Muscle of leg (tissue), 11 donors: ENCODE measurements around the gene TUBG1. TPM values are rescaled to one million over a fixed set of nuclear protein-coding genes. Genes with fewer than 3 reads are reported as not detected.
"Not testable (repeated sequence)": the region's sequence is repeated elsewhere in the genome, so short reads cannot be mapped to it uniquely, and the experiment has no call there.

Experiments
- DNase-seq: peaks from one replicate; pipeline ENCODE4 v3.0.0; 2013
- H3K27ac ChIP-seq: one replicate; pipeline ENCODE4 v1.5.1; 2013; ENCODE audit warnings: mild to moderate bottlenecking, low read length, control low read depth
- H3K27me3 ChIP-seq: one replicate; pipeline ENCODE4 v1.6.1; 2013; ENCODE audit warnings: low read length; ENCODE audit not compliant: control insufficient read depth, insufficient read depth
- H3K36me3 ChIP-seq: one replicate; pipeline ENCODE4 v1.6.1; 2013; ENCODE audit warnings: low read length; ENCODE audit not compliant: control insufficient read depth, insufficient read depth
- H3K4me1 ChIP-seq: one replicate; pipeline ENCODE4 v1.6.1; 2013; ENCODE audit warnings: low read length; ENCODE audit not compliant: control insufficient read depth, insufficient read depth
- H3K4me3 ChIP-seq: one replicate; pipeline ENCODE4 v1.5.1; 2013; ENCODE audit warnings: low read length, control low read depth
- H3K9me3 ChIP-seq: replicated peaks from 2 replicates; pipeline ENCODE4 v1.6.1; 2013; ENCODE audit warnings: low read depth, low read length; ENCODE audit not compliant: control insufficient read depth
- WGBS: methylation state at CpG from one replicate; pipeline ENCODE4 v1.1.5; 2013; ENCODE audit warnings: missing lambda C conversion rate; ENCODE audit not compliant: insufficient coverage; 5-methylcytosine and 5-hydroxymethylcytosine counted together
- polyA plus RNA-seq, 8 donors: library from polyadenylated mRNA; unstranded; fragments of 120-200 nt; gene quantifications; one replicate each; pipeline versions ENCODE4 v1.2.1 to v1.2.3, GENCODE V29; 2013; ENCODE audit warnings: inconsistent platforms in 1 of 8, low replicate concordance in 1 of 8; ENCODE audit not compliant: insufficient read length in 8 of 8, insufficient read depth in 1 of 8
- total RNA-seq: library from RNA; stranded (reverse); fragments of 120-200 nt; gene quantifications from one replicate; pipeline ENCODE4 v1.2.4, GENCODE V29; 2013

The TUBG1 gene
- total and polyA plus RNA-seq, 9 donors: 22.2 to 43.5 (median 38.0) TPM

GRCh38 chr17:42653179-42654124 is 44.0 kb downstream of the TUBG1 start:
- Histone ChIP-seq H3K27ac (peak overlapping the region; percentile 88), H3K4me3 (peak overlapping the region; percentile 41), H3K4me1 (peaks cover 15% of the 10 kb centered on the region), H3K9me3 (no peaks in the 10 kb centered on the region), H3K36me3 (no peaks in the 10 kb centered on the region), H3K27me3 (peaks cover 7% of the 10 kb centered on the region)
- DNase-seq: peak; percentile 96
- WGBS: 4% methylated on average over 23 of the region's 42 CpGs

GRCh38 chr17:42655528-42655927 is 46.0 kb downstream of the TUBG1 start:
- no peak overlapping the region for H3K27ac ChIP-seq
- peaks cover 18% of the 10 kb centered on the region for H3K4me1 ChIP-seq
- H3K27me3 ChIP-seq: peaks cover 7% of the 10 kb centered on the region
- WGBS: 58% methylated on average over 2 of the region's 2 CpGs
- H3K4me3 ChIP-seq: no peak overlapping the region
- DNase-seq: no peak
- H3K9me3 ChIP-seq: no peaks in the 10 kb centered on the region
- no peaks in the 10 kb centered on the region for H3K36me3 ChIP-seq

GRCh38 chr17:42657824-42658588 is 48.5 kb downstream of the TUBG1 start:
- no peaks in the 10 kb centered on the region for H3K9me3 ChIP-seq
- WGBS: 100% methylated on average over 2 of the region's 9 CpGs
- H3K4me1 ChIP-seq: peaks cover 21% of the 10 kb centered on the region
- H3K4me3 ChIP-seq: no peak overlapping the region
- peaks cover 13% of the 10 kb centered on the region for H3K36me3 ChIP-seq
- H3K27ac ChIP-seq: no peak overlapping the region
- H3K27me3 ChIP-seq: peaks cover 7% of the 10 kb centered on the region
- no peak for DNase-seq

GRCh38 chr17:42659079-42659931 is 49.8 kb downstream of the TUBG1 start, which contains the start of gene TUBG2:
Gene TUBG2, plus strand, starts transcription at chr17:42659284. Its CDS starts 220 bp downstream, at chr17:42659504.
- Histone ChIP-seq H3K4me3 (peak within 1 kb of the TSS; percentile 75), H3K36me3 (peaks cover 22% of the 10 kb centered on the region), H3K27me3 (no peaks in the 10 kb centered on the region), H3K4me1 (peaks cover 9% of the 10 kb centered on the region), H3K9me3 (no peaks in the 10 kb centered on the region), H3K27ac (peak within 1 kb of the TSS; percentile 57)
- WGBS: under 1% methylated on average over 50 of the region's 59 CpGs
- DNase-seq: peak; percentile 94

GRCh38 chr17:42659932-42660274 is 50.4 kb downstream of the TUBG1 start:
- not testable (repeated sequence) for H3K9me3 ChIP-seq, DNase-seq, H3K27me3 ChIP-seq, H3K4me1 ChIP-seq, H3K4me3 ChIP-seq, H3K27ac ChIP-seq
- no CpG with 5 or more reads among the region's 14 CpGs for WGBS
- H3K36me3 ChIP-seq: peaks cover 25% of the 10 kb centered on the region

GRCh38 chr17:42660692-42661345 is 51.3 kb downstream of the TUBG1 start:
- WGBS: 100% methylated on average over 1 of the region's 7 CpGs
- Histone ChIP-seq H3K27me3 (no peaks in the 10 kb centered on the region), H3K36me3 (peaks cover 32% of the 10 kb centered on the region), H3K27ac (no peak overlapping the region), H3K4me1 (peaks cover 6% of the 10 kb centered on the region), H3K9me3 (no peaks in the 10 kb centered on the region), H3K4me3 (no peak overlapping the region)
- no peak for DNase-seq

Other genes with a start within 250 kb of the TUBG1 start
- 44.7 TPM for gene STAT3, start 221.2 kb upstream of the TUBG1 start, total RNA-seq
- gene STAT3, start 221.2 kb upstream of the TUBG1 start, polyA plus RNA-seq: 10 to 100 TPM; 42.6 to 56.9 (median 48.1) TPM
- 206 TPM for gene CAVIN1, start 186.4 kb upstream of the TUBG1 start, total RNA-seq
- gene CAVIN1, start 186.4 kb upstream of the TUBG1 start, polyA plus RNA-seq: 100 to 1,000 TPM; 249 to 334 (median 299) TPM
- 18.5 TPM for gene ATP6V0A1, start 150.8 kb upstream of the TUBG1 start, total RNA-seq
- 10 to 100 TPM; 16.7 to 36.4 (median 23.8) TPM for gene ATP6V0A1, start 150.8 kb upstream of the TUBG1 start, polyA plus RNA-seq
- gene NAGLU, start 73.4 kb upstream of the TUBG1 start, total RNA-seq: 17.1 TPM
- 10 to 100 TPM; 15.4 to 24.1 (median 20.8) TPM for gene NAGLU, start 73.4 kb upstream of the TUBG1 start, polyA plus RNA-seq
- 1.9 TPM for gene HSD17B1, start 56.8 kb upstream of the TUBG1 start, total RNA-seq
- 1 to 10 TPM; 2.2 to 3.2 (median 2.6) TPM for gene HSD17B1, start 56.8 kb upstream of the TUBG1 start, polyA plus RNA-seq
- gene COASY, start 47.5 kb upstream of the TUBG1 start, total RNA-seq: 13.0 TPM
- gene COASY, start 47.5 kb upstream of the TUBG1 start, polyA plus RNA-seq: 10 to 100 TPM; 25.5 to 33.5 (median 28.7) TPM
- 16.6 TPM for gene MLX, start 42.6 kb upstream of the TUBG1 start, total RNA-seq
- 10 to 100 TPM; 31.5 to 39.6 (median 35.5) TPM for gene MLX, start 42.6 kb upstream of the TUBG1 start, polyA plus RNA-seq
- gene PSMC3IP, start 32.0 kb upstream of the TUBG1 start, total RNA-seq: 5.4 TPM
- gene PSMC3IP, start 32.0 kb upstream of the TUBG1 start, polyA plus RNA-seq: 10 to 100 TPM; 10.5 to 13.5 (median 11.9) TPM
- gene RETREG3, start 309 bp upstream of the TUBG1 start, total RNA-seq: 39.1 TPM
- 10 to 100 TPM; 27.6 to 36.1 (median 30.7) TPM for gene RETREG3, start 309 bp upstream of the TUBG1 start, polyA plus RNA-seq
- 8.7 TPM for gene TUBG2, start 49.6 kb downstream of the TUBG1 start, total RNA-seq
- 10 to 100 TPM in 7 of 8 donors, 1 to 10 TPM in 1; 10.0 to 19.2 (median 14.1) TPM for gene TUBG2, start 49.6 kb downstream of the TUBG1 start, polyA plus RNA-seq
- gene PLEKHH3, start 67.3 kb downstream of the TUBG1 start, total RNA-seq: 44.1 TPM
- gene PLEKHH3, start 67.3 kb downstream of the TUBG1 start, polyA plus RNA-seq: 10 to 100 TPM; 27.2 to 57.5 (median 40.6) TPM
- gene CCR10, start 72.2 kb downstream of the TUBG1 start, total RNA-seq: 1.0 TPM
- 1 to 10 TPM; 1.2 to 2.9 (median 1.5) TPM for gene CCR10, start 72.2 kb downstream of the TUBG1 start, polyA plus RNA-seq
- 8.1 TPM for gene CNTNAP1, start 72.8 kb downstream of the TUBG1 start, total RNA-seq
- gene CNTNAP1, start 72.8 kb downstream of the TUBG1 start, polyA plus RNA-seq: 10 to 100 TPM in 6 of 8 donors, 1 to 10 TPM in 2; 9.0 to 15.7 (median 13.1) TPM
- gene EZH1, start 135.4 kb downstream of the TUBG1 start, total RNA-seq: 20.4 TPM
- gene EZH1, start 135.4 kb downstream of the TUBG1 start, polyA plus RNA-seq: 10 to 100 TPM; 15.6 to 21.8 (median 18.0) TPM
- gene RAMP2, start 151.5 kb downstream of the TUBG1 start, total RNA-seq: 35.9 TPM
- gene RAMP2, start 151.5 kb downstream of the TUBG1 start, polyA plus RNA-seq: 10 to 100 TPM; 56.8 to 87.2 (median 73.2) TPM
- gene VPS25, start 163.8 kb downstream of the TUBG1 start, total RNA-seq: 41.0 TPM
- 10 to 100 TPM; 28.7 to 40.0 (median 32.6) TPM for gene VPS25, start 163.8 kb downstream of the TUBG1 start, polyA plus RNA-seq
- 0.09 TPM for gene WNK4, start 170.9 kb downstream of the TUBG1 start, total RNA-seq
- gene WNK4, start 170.9 kb downstream of the TUBG1 start, polyA plus RNA-seq: 1 to 10 TPM in 3 of 8 donors, under 1 TPM in 5; 0.20 to 1.2 (median 0.67) TPM
- gene COA3, start 189.0 kb downstream of the TUBG1 start, total RNA-seq: 84.1 TPM
- gene COA3, start 189.0 kb downstream of the TUBG1 start, polyA plus RNA-seq: 10 to 100 TPM; 53.6 to 63.9 (median 59.5) TPM
- gene CNTD1, start 189.2 kb downstream of the TUBG1 start, total RNA-seq: 0.04 TPM
- gene CNTD1, start 189.2 kb downstream of the TUBG1 start, polyA plus RNA-seq: 1 to 10 TPM in 3 of 8 donors, under 1 TPM in 5; 0.37 to 1.6 (median 0.81) TPM
- gene BECN1, start 214.6 kb downstream of the TUBG1 start, total RNA-seq: 37.7 TPM
- gene BECN1, start 214.6 kb downstream of the TUBG1 start, polyA plus RNA-seq: 10 to 100 TPM; 39.8 to 53.5 (median 45.1) TPM
- 26.1 TPM for gene PSME3, start 223.7 kb downstream of the TUBG1 start, total RNA-seq
- 10 to 100 TPM; 46.2 to 67.9 (median 55.3) TPM for gene PSME3, start 223.7 kb downstream of the TUBG1 start, polyA plus RNA-seq
- 0.66 TPM for gene AOC2, start 234.9 kb downstream of the TUBG1 start, total RNA-seq
- 1 to 10 TPM in 1 of 8 donors, under 1 TPM in 7; 0.41 to 1.2 (median 0.84) TPM for gene AOC2, start 234.9 kb downstream of the TUBG1 start, polyA plus RNA-seq
- gene AOC3, start 241.5 kb downstream of the TUBG1 start, total RNA-seq: 6.9 TPM
- gene AOC3, start 241.5 kb downstream of the TUBG1 start, polyA plus RNA-seq: 10 to 100 TPM; 11.7 to 23.6 (median 18.2) TPM